Upper lobe of right lung (tissue), 1 donor: Measurements from ENCODE around the gene SLC25A52. TPM values are rescaled to one million over a fixed set of nuclear protein-coding genes. Genes with fewer than 3 reads are reported as not detected.
"Not testable (repeated sequence)": the region's sequence is repeated elsewhere in the genome, so short reads cannot be mapped to it uniquely, and the experiment has no call there.

Experiments used
- ATAC-seq: fragments of 200-7000 bp; cut with Tn5 transposase; one replicate; pipeline ENCODE4 v1.9.1; 2020; ENCODE audit warnings: mild to moderate bottlenecking, moderate library complexity
- DNase-seq: peaks from one replicate; pipeline ENCODE4 v3.0.0-alpha.2; 2020
- H3K27ac ChIP-seq: fragments of 200-600 bp; one replicate; pipeline ENCODE4 v1.8.0; 2022
- H3K27me3 ChIP-seq: fragments of 200-600 bp; one replicate; pipeline ENCODE4 v1.8.0; 2022; ENCODE audit warnings: mild to moderate bottlenecking
- H3K36me3 ChIP-seq: fragments of 200-600 bp; one replicate; pipeline ENCODE4 v1.8.0; 2022
- H3K4me1 ChIP-seq: fragments of 200-600 bp; one replicate; pipeline ENCODE4 v1.8.0; 2022
- H3K4me3 ChIP-seq: fragments of 200-600 bp; one replicate; pipeline ENCODE4 v1.8.0; 2022; ENCODE audit warnings: mild to moderate bottlenecking
- H3K9me3 ChIP-seq: fragments of 200-600 bp; one replicate; pipeline ENCODE4 v1.8.0; 2022
- intact Hi-C: fragments of 100-400 bp; cut with DNase I; formaldehyde crosslinking; loops from one replicate; pipeline ENCODE4 v1.11.0; 2022
- total RNA-seq: library from RNA; stranded (reverse); fragmentation: NEBNext Ultra II Directional; extraction: Animal tissue kit (Norgen Biotek cat#: 25700); gene quantifications from one replicate; pipeline ENCODE4 v1.2.1, GENCODE V29; 2021
- TF ChIP-seq, protein P1 (sequence below): fragments of 200-600 bp; IDR thresholded peaks from one replicate; pipeline ENCODE4 v1.8.0; 2022; ENCODE audit warnings: antibody characterized with exemption
- donor health status: DM: no; HTN: yes; CAD: no; lungs with severe emphysema.

Gene SLC25A52
- total RNA-seq, 1 donor from 2014 or later: not detected

DNA sequence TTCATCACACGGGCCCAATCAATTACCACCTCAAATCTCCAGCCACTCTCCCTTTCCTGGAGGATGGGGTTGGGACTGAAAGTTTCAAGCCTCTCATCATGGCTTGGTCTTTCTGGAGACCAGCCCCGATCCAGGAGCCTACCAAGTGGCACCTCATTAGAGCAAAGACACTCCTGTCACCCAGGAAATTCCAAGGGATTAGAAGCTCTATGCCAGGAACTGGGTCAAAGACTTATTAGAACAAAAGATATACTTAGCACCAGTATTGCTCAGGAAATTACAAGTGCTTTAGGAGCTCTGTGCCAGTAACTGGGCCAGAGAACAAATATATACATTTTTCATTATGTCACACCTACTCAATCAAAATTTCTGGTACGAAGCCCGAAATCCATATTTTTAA is 14.3 kb downstream of the SLC25A52 start:
- no peak overlapping the region for H3K27ac ChIP-seq
- no peak for DNase-seq
- TF ChIP-seq, protein P1, sequence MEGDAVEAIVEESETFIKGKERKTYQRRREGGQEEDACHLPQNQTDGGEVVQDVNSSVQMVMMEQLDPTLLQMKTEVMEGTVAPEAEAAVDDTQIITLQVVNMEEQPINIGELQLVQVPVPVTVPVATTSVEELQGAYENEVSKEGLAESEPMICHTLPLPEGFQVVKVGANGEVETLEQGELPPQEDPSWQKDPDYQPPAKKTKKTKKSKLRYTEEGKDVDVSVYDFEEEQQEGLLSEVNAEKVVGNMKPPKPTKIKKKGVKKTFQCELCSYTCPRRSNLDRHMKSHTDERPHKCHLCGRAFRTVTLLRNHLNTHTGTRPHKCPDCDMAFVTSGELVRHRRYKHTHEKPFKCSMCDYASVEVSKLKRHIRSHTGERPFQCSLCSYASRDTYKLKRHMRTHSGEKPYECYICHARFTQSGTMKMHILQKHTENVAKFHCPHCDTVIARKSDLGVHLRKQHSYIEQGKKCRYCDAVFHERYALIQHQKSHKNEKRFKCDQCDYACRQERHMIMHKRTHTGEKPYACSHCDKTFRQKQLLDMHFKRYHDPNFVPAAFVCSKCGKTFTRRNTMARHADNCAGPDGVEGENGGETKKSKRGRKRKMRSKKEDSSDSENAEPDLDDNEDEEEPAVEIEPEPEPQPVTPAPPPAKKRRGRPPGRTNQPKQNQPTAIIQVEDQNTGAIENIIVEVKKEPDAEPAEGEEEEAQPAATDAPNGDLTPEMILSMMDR: no peak
- no peak for ATAC-seq
- no peaks in the 10 kb centered on the region for H3K4me1 ChIP-seq
- no peak overlapping the region for H3K4me3 ChIP-seq
- no peaks in the 10 kb centered on the region for H3K36me3 ChIP-seq
- no peaks in the 10 kb centered on the region for H3K27me3 ChIP-seq
- no peaks in the 10 kb centered on the region for H3K9me3 ChIP-seq
- intact Hi-C loops: no loop called here

DNA sequence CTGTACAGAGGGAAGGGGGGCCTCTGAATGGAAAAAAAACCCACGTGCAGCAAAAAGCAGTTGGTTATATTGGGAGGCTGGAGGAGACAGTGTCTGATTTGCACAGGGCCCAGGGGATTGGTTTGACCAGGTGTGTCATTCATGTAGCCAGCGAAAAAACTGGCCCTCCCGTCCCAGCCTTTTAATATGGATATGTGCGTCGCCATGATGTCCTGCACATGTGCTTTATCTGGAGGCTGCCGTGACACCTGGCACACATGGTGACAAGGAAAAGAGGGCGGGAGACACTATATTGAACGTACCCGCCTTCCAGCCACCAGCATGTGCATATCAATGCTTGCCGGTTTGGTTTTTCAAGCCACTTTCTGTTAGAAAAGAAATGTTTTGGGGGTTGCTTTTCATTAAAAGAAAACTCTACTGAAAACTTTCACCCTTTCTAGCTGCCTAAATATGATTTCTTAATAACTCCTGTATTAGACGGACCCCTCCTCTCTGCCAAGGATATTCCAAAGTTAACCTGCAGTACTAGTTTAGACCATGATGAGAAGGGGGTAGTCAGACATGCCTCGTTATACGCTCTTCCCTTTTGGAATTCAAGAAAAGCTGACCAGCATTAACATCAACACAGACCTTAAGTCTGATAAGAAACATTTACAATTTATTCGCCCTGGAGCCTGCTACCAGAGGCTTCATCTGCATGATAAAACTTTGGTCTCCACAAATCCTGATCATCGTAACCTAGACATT is 16.2 kb downstream of the SLC25A52 start:
- intact Hi-C loops: loop anchor here (5.0 kb wide), 1 partner anchor 73 kb away; no protein-coding TSS in a partner anchor
- TF ChIP-seq, protein P1: no peak
- ATAC-seq: no peak
- no peak overlapping the region for H3K4me3 ChIP-seq
- no peaks in the 10 kb centered on the region for H3K9me3 ChIP-seq
- H3K27me3 ChIP-seq: no peaks in the 10 kb centered on the region
- no peak overlapping the region for H3K27ac ChIP-seq
- H3K4me1 ChIP-seq: no peaks in the 10 kb centered on the region
- H3K36me3 ChIP-seq: no peaks in the 10 kb centered on the region
- DNase-seq: no peak

DNA sequence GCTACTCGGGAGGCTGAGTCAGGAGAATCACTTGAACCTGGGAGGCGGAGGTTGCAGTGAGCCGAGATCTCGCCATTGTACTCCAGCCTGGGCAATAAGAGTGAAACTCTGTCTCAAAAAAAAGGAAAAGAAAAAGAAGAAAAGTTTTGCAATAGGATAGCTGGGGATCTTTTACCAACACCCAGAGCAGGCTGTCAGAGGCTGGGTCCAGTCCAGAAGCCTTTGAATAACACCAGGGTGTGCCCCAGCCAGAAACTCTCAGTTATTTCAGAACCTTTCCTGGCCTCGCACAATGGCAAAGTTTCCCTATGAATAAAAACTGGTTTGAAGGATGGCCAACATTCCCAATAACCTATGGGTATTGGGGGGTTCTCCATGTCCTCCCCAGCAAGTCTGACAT is 17.1 kb downstream of the SLC25A52 start:
- not testable (repeated sequence) for H3K4me1 ChIP-seq, H3K27ac ChIP-seq, H3K27me3 ChIP-seq, H3K36me3 ChIP-seq, H3K9me3 ChIP-seq, DNase-seq, ATAC-seq, H3K4me3 ChIP-seq
- intact Hi-C loops: loop anchor here (5.0 kb wide), 1 partner anchor 74 kb away; no protein-coding TSS in a partner anchor

DNA sequence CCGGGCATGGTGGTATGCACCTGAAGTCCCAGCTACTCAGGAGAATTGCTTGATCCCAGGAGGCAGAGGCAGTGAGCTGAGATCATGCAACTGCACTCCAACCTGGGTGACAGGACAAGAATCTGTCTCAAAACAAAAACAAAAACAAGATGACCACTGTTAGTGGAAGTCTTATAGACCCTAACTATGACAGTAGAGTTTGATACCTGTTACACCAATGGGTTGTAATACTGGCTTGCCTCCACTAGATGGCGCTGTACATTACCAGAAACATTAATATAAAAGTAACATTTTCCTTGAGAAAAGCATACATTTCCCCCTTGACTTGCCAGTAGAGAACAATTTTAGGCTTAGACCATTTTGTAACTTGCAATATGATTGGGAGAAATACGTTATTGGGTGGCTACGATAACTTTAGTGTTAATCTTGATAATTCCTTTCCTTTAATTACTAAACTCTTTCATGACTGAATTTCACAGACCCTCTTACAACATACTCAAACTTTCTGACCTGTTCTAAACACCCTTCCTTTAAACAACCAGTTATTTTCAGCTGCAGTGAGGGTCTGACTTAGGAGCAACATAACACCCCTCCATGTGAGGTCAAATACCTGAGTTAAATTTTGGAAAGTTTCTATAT is 19.5 kb downstream of the SLC25A52 start:
- Histone ChIP-seq H3K4me3 (no peak overlapping the region), H3K4me1 (no peaks in the 10 kb centered on the region), H3K27ac (no peak overlapping the region), H3K36me3 (no peaks in the 10 kb centered on the region), H3K9me3 (no peaks in the 10 kb centered on the region), H3K27me3 (no peaks in the 10 kb centered on the region)
- DNase-seq (no peak), ATAC-seq (peak; percentile 83)
- TF ChIP-seq, protein P1: peak; percentile 97
- intact Hi-C loops: loop anchor here (5.0 kb wide), 1 partner anchor 76 kb away; no protein-coding TSS in a partner anchor

DNA sequence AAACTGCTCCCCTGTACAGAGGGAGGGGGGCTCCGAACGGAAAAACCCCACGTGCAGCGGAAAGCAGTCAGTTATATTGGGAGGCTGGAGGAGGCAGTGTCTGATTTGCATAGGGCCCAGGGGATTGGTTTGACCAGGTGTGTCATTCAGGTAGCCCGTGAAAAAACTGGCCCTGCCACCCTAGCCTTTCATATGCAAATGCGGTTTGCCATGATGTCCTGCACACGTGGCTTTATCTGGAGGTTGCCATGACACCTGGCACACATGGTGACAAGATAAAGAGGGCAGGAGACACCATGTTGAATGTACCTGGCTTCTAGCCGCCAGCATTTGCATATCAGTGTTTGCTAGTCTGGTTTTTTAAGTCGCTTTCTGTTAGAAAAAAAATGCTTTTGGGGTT is 20.5 kb downstream of the SLC25A52 start:
- Histone ChIP-seq H3K27ac (no peak overlapping the region), H3K27me3 (no peaks in the 10 kb centered on the region), H3K4me1 (no peaks in the 10 kb centered on the region), H3K9me3 (no peaks in the 10 kb centered on the region), H3K4me3 (no peak overlapping the region), H3K36me3 (no peaks in the 10 kb centered on the region)
- ATAC-seq: no peak
- DNase-seq: no peak
- intact Hi-C loops: loop anchor here (5.0 kb wide), 1 partner anchor 77 kb away; no protein-coding TSS in a partner anchor
- TF ChIP-seq, protein P1: no peak

DNA sequence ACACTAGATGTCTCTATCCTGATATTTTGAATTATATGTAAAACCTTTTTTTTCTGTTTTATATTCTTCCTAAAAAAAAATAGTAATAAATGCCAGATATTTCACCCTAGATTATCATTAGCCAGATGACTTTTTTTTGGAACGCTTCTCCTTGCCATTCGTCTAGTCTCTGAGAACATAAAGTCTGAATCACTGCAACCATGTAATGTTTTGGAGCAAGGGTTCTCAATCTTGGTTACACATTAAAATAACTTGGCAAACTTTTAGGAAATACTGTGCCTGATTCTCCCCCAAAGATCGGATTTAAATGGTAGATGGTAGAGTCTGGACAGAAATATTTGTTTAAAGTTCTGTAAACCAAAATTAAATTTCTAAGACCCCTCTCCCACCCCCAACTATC is 21.0 kb downstream of the SLC25A52 start:
- intact Hi-C loops: loop anchor here (5.0 kb wide), 1 partner anchor 78 kb away; no protein-coding TSS in a partner anchor
- TF ChIP-seq, protein P1: no peak
- H3K4me1 ChIP-seq: no peaks in the 10 kb centered on the region
- H3K4me3 ChIP-seq: no peak overlapping the region
- no peak overlapping the region for H3K27ac ChIP-seq
- no peaks in the 10 kb centered on the region for H3K9me3 ChIP-seq
- no peaks in the 10 kb centered on the region for H3K27me3 ChIP-seq
- no peak for DNase-seq
- no peaks in the 10 kb centered on the region for H3K36me3 ChIP-seq
- no peak for ATAC-seq
